ENCODE data around the gene CDC42BPA.

CDC42BPA gene

GRCh38 chr1:226948480-226948879 lies 369.8 kb downstream of the CDC42BPA start:
- DNase-seq (ENCODE audit: extremely low spot score), result no peak
- ChIA-PET POLR2A (interaction anchor here (1.3 kb wide), 1 partner anchor 9 kb away, joined by 3 read pairs; no protein-coding TSS in a partner anchor), CTCF (no interaction called here)
- TF ChIP-seq HDGF (IDR thresholded peaks at IDR 0.05; ENCODE audit: borderline replicate concordance), result no peak
- no peak for TF ChIP-seq ELF4 (IDR thresholded peaks at IDR 0.05)
- TF ChIP-seq FOXM1 (IDR thresholded peaks at IDR 0.05; ENCODE audit: borderline replicate concordance), result no peak
- TF ChIP-seq CTBP1 (IDR thresholded peaks at IDR 0.05; ENCODE audit: borderline replicate concordance), result no peak

DNA sequence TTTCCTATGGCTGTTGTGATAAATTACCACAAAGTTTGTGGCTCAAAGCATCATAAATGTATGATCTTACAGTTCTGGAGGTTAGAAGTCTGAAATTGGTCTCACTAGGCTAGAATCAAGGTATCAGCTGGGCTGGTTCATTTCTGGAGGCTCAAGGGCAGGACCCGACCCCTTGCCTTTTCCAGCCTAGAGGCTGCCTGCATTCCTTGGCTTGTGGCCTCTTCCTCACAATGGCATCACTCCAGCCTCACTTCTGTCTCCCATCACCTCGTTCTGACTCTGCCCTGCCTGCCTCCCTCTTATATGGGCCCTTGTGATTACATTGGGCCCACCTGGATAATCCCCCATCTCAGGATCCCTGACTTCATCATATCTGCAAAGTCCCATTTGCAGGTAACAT lies 370.2 kb downstream of the CDC42BPA start:
- ChIA-PET CTCF (no interaction called here), POLR2A (interaction anchor here (1.3 kb wide), 1 partner anchor 9 kb away, joined by 3 read pairs; no protein-coding TSS in a partner anchor)
- no peak for TF ChIP-seq ELF4 (IDR thresholded peaks at IDR 0.05)
- TF ChIP-seq NFRKB (IDR thresholded peaks at IDR 0.05), result no peak
- TF ChIP-seq ARNT (IDR thresholded peaks at IDR 0.05), result no peak
- no peak for TF ChIP-seq CTBP1 (IDR thresholded peaks at IDR 0.05; ENCODE audit: borderline replicate concordance)
- TF ChIP-seq, protein P1, sequence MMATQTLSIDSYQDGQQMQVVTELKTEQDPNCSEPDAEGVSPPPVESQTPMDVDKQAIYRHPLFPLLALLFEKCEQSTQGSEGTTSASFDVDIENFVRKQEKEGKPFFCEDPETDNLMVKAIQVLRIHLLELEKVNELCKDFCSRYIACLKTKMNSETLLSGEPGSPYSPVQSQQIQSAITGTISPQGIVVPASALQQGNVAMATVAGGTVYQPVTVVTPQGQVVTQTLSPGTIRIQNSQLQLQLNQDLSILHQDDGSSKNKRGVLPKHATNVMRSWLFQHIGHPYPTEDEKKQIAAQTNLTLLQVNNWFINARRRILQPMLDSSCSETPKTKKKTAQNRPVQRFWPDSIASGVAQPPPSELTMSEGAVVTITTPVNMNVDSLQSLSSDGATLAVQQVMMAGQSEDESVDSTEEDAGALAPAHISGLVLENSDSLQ (IDR thresholded peaks at IDR 0.05), result no peak
- no peak for TF ChIP-seq FOXA1 (IDR thresholded peaks at IDR 0.05)
- TF ChIP-seq L3MBTL2 (conservative IDR thresholded peaks at IDR 0.05), result no peak
- TF ChIP-seq BHLHE40 (IDR thresholded peaks at IDR 0.05; ENCODE audit: borderline replicate concordance), result no peak
- no peak for TF ChIP-seq SP1 (IDR thresholded peaks at IDR 0.05)
- no peak for TF ChIP-seq HDGF (IDR thresholded peaks at IDR 0.05; ENCODE audit: borderline replicate concordance)
- TF ChIP-seq LEF1 (IDR thresholded peaks at IDR 0.05; ENCODE audit: borderline replicate concordance), result no peak
- no peak for TF ChIP-seq FOXK2 (IDR thresholded peaks at IDR 0.05)
- TF ChIP-seq FOXM1 (IDR thresholded peaks at IDR 0.05; ENCODE audit: borderline replicate concordance), result no peak
- no peak for TF ChIP-seq SUZ12 (IDR thresholded peaks at IDR 0.05)
- no peak for TF ChIP-seq TARDBP (IDR thresholded peaks at IDR 0.05)
- no peak for TF ChIP-seq ZNF384 (IDR thresholded peaks at IDR 0.05)
- no peak for DNase-seq (ENCODE audit: extremely low spot score)

DNA sequence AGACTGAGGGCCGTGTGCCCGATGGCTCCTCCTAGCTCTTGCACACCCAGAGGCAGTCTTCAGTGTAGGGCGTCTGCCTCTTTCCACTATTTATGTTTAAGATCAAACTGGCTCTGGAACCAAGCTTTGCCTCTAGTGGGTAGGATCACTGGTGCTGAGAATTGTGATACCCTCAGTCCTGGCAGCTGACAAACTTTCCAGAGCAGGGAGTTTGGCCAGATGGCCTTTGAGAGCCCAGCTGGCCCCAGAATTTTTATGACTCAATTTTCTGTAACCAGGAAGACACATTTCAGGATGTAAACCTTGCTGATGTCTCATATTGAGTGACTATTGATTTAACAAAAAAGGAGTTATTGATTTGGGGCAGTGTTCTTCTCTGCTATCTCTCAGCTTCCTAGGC lies 371.5 kb downstream of the CDC42BPA start:
- DNase-seq (ENCODE audit: extremely low spot score), result no peak
- TF ChIP-seq TARDBP (IDR thresholded peaks at IDR 0.05) (no peak), BHLHE40 (IDR thresholded peaks at IDR 0.05; ENCODE audit: borderline replicate concordance) (no peak), CTBP1 (IDR thresholded peaks at IDR 0.05; ENCODE audit: borderline replicate concordance) (no peak), LEF1 (IDR thresholded peaks at IDR 0.05; ENCODE audit: borderline replicate concordance) (no peak), ZNF384 (IDR thresholded peaks at IDR 0.05) (no peak), L3MBTL2 (conservative IDR thresholded peaks at IDR 0.05) (no peak), FOXM1 (IDR thresholded peaks at IDR 0.05; ENCODE audit: borderline replicate concordance) (no peak), FOXA1 (IDR thresholded peaks at IDR 0.05) (no peak), NFRKB (IDR thresholded peaks at IDR 0.05) (no peak)
- ChIA-PET CTCF (no interaction called here), POLR2A (no interaction called here)

GRCh38 chr1:226946285-226946684 lies 372.0 kb downstream of the CDC42BPA start:
- no peak for TF ChIP-seq SUZ12 (IDR thresholded peaks at IDR 0.05)
- TF ChIP-seq BHLHE40 (IDR thresholded peaks at IDR 0.05; ENCODE audit: borderline replicate concordance), result no peak
- TF ChIP-seq, protein P1 (IDR thresholded peaks at IDR 0.05), result no peak
- no peak for TF ChIP-seq LEF1 (IDR thresholded peaks at IDR 0.05; ENCODE audit: borderline replicate concordance)
- TF ChIP-seq ELF4 (IDR thresholded peaks at IDR 0.05), result no peak
- no peak for TF ChIP-seq SP1 (IDR thresholded peaks at IDR 0.05)
- no peak for TF ChIP-seq FOXK2 (IDR thresholded peaks at IDR 0.05)
- TF ChIP-seq ZNF384 (IDR thresholded peaks at IDR 0.05), result no peak

GRCh38 chr1:226945858-226946245 lies 372.4 kb downstream of the CDC42BPA start:
- POLR2A ChIA-PET, result no interaction called here
- no peak for DNase-seq (ENCODE audit: extremely low spot score)
- TF ChIP-seq NFRKB (IDR thresholded peaks at IDR 0.05) (no peak), FOXM1 (IDR thresholded peaks at IDR 0.05; ENCODE audit: borderline replicate concordance) (no peak), SP1 (IDR thresholded peaks at IDR 0.05) (no peak), ZNF384 (IDR thresholded peaks at IDR 0.05) (no peak), ARNT (IDR thresholded peaks at IDR 0.05) (no peak)
- CTCF ChIA-PET, result interaction anchor here (0.5 to 0.7 kb wide), 2 partner anchors 28 to 320 kb away, joined by 4 read pairs; no protein-coding TSS in a partner anchor

More at GRCh38 chr1:226946285-226946684, 372.0 kb downstream of the CDC42BPA start:
- ChIA-PET CTCF (interaction anchor here (0.5 kb wide), 1 partner anchor 320 kb away, joined by 4 read pairs; no protein-coding TSS in a partner anchor), POLR2A (no interaction called here)
- DNase-seq (ENCODE audit: extremely low spot score), result no peak

DNA sequence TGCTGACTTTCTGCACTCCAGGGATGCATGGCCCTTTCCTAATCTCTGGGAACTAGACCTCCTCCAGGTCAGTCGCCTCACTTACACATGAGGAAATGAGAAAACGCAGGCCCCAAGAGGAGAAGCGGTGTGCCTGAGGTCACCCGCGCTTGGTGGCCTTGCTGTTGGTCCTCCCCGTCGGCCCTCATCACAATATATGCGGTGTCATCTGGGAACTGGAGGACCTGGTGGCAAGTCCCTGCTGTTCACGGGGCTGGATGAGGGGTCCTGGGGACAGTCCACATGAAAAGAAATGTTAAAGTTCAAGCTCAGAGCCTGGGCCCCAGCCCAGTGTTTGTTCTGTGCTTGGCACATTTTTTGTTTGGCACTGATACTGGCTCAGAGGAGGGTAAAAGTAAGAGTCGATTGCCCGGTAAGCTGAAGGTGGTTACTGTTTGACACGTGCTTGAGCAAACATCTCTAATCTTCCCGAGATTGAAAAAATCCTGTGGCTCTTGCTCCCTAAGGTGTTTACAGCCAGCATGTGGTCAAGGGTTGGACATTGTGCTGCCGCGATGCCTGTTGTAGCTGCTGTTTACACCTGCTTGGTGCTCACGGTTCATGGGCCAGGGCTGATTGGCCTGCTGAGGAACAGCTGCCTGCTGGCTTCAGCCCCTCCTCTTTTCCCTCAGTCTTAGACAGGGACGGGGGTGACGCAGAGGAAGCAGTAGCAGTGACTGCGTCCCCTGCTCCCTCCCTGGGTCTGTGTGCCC lies 373.0 kb downstream of the CDC42BPA start:
- no peak for DNase-seq (ENCODE audit: extremely low spot score)
- TF ChIP-seq BHLHE40 (IDR thresholded peaks at IDR 0.05; ENCODE audit: borderline replicate concordance), result no peak
- no peak for TF ChIP-seq SP1 (IDR thresholded peaks at IDR 0.05)
- TF ChIP-seq TARDBP (IDR thresholded peaks at IDR 0.05), result no peak
- TF ChIP-seq, protein P1 (IDR thresholded peaks at IDR 0.05), result no peak
- no peak for TF ChIP-seq ZNF384 (IDR thresholded peaks at IDR 0.05)
- TF ChIP-seq FOXA1 (IDR thresholded peaks at IDR 0.05), result no peak
- no peak for TF ChIP-seq SUZ12 (IDR thresholded peaks at IDR 0.05)
- no peak for TF ChIP-seq L3MBTL2 (conservative IDR thresholded peaks at IDR 0.05)
- TF ChIP-seq CTBP1 (IDR thresholded peaks at IDR 0.05; ENCODE audit: borderline replicate concordance), result no peak
- no peak for TF ChIP-seq FOXM1 (IDR thresholded peaks at IDR 0.05; ENCODE audit: borderline replicate concordance)
- no peak; the same call in 1 of the 2 replicates for TF ChIP-seq HDGF (IDR thresholded peaks at IDR 0.05; ENCODE audit: borderline replicate concordance)
- no peak for TF ChIP-seq FOXK2 (IDR thresholded peaks at IDR 0.05)
- TF ChIP-seq LEF1 (IDR thresholded peaks at IDR 0.05; ENCODE audit: borderline replicate concordance), result no peak
- no peak for TF ChIP-seq NFRKB (IDR thresholded peaks at IDR 0.05)
- TF ChIP-seq ELF4 (IDR thresholded peaks at IDR 0.05), result no peak
- TF ChIP-seq ARNT (IDR thresholded peaks at IDR 0.05), result no peak
- CTCF ChIA-PET, result interaction anchor here (0.7 kb wide), 1 partner anchor 29 kb away, joined by 4 read pairs; no protein-coding TSS in a partner anchor
- POLR2A ChIA-PET, result no interaction called here
